Measurements from ENCODE around the gene RNASEH2A. TPM values are rescaled to one million over a fixed set of nuclear protein-coding genes. Genes with fewer than 3 reads are reported as not detected.
A peak's percentile ranks its signal among the peaks of the same experiment; 100 is the strongest.
"Not testable (repeated sequence)": the region's sequence is repeated elsewhere in the genome, so short reads cannot be mapped to it uniquely, and the experiment has no call there.

RNASEH2A gene
- total RNA-seq, 1 experiment from 2014 or later, result 31.1 TPM

DNA sequence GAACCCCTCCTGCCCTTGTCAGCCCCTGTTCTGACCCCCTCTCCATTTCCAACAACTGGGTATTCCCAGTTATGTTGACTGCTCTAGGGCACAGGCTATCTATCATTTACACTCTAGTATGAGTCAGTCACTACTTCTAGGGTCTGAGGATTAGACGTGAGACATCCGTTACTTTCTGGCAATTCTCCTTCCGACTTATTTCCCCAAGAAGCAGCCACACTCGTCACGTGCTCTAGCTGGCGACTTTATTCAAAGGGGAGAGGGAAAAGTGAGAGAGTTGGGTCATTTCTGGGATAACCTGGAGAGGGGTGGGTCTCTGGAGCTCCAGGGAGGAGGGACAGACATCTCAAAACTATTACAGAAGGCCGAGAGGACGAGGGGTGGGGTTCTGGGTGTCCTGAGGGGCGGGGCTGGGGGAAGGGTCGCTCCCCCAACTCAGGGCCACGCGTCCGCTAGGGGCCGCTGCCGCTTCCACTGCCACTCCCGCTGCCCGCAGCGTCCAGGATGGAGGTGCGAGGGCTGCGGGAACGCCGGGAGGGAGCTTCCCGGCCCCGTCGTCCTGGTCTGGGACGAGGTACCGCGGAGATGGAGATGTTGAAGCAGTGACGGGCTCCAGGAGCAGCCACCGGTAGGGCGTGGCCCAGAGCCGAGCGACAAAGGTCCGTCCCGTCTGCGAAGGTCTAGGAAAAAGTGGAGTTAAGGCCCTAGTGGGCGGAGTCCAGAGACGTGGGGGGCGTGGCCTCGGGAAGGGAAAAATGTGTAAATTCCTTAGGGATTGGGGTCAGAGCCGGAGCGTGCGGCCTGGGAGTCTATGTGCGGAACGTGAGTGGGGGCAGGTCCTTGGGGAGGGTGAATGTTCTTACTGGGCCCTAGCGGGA is 19.1 kb downstream of the RNASEH2A start:
- no peak for DNase-seq (ENCODE audit: extremely low read depth, low read depth)

DNA sequence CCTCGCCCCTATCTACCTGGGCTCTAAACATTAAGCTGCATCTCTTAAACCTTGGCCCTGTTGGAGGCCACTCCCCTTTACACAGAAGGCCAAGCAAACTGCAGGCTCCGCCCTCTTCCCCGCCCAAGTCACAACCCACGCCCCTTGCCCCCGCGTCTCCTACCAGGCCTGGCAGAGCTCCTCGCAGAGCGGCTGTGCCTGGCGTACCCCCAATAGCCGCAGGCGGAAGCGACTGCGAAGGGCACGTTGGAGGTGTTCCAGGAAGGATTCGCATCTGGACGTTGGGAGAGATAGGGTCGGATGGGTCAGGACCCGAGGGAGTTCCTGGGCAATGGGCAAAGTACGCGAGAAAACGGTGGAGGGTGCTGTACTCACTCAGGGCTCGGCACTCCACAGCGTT is 22.1 kb downstream of the RNASEH2A start:
- DNase-seq (ENCODE audit: extremely low read depth, low read depth), result no peak

DNA sequence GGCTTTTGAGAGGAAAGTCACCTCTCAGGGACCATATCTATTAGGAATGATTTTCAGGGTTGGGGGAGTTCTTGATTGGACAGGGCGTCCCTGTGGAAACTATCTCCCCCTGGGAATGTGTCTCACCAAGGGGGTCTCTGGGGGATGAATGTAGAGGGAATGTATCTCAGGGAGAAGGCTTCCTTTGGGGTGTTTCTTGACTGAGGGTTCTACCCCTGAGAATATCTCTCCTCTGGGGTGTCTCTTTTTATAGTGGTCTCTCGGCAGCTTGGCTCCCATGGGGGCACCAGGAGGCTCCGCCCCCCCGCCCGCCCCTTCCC is 27.0 kb downstream of the RNASEH2A start:
- no peak for DNase-seq (ENCODE audit: extremely low read depth, low read depth)

DNA sequence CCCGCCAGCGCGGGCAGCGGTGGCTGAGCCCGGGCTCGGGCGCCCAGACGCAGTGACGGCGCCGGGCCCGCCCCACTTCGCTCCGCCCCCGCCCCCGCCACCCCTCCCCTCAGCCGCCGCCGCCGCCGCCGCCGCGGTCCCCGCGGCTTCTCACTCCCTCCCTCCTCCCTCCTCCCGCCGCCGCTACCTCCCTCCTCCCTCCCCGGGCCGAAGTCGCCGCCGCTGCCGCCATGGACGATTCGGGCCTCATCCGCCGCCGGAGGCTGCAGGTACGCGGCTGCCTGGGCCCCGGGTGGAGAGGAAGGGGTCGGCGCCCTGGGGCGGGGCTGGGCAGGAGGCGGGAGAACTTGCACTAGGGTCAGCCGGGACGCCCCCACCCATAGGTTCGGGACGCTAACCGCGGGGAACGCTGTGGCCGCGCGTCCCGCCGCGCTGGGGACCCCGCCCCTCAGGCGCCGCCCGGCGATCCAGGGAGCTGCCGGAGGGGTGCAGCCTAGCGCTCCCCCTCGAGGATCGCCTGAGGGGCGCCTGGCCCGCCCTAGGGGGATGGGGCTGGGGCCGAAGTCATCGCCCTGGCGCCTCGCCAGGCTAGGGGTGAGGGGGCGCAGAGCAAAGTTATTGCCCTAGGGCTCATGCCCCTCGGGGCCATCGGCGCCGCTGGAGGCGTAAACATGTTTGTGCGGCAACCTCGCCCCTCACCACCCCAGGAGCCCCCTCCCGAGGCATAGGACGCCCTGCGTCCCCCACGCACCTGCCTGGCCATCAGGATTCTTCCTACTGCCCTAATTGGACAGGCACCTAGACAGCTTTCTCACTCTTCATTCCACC is 27.6 kb downstream of the RNASEH2A start:
- peak; percentile 20 for DNase-seq (ENCODE audit: extremely low read depth, low read depth)

DNA sequence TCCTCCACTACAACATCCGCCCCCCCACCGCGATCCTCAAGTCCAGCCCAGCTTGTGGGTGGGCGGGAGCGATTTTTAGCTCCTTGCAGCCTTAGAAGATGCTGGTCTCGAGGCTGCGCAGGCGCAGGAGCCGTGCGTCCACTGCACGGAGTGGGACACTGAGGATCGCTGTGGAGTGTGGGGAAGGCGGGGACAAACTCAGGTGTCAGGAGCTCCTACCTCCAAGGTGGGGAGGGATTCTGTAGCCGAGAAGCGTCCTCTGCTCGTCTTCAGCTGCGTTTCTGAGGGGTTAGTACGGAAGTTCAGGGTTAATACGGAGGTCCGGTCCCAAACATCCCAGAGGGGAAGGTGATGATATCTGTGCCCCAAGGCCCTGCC is 28.2 kb downstream of the RNASEH2A start, which contains the start of gene RTBDN:
TSS of gene RTBDN (minus strand) at position 14 of the 378 bp plus-strand sequence. CDS start 4,600 bp downstream, outside the sequence.
- no peak for DNase-seq (ENCODE audit: extremely low read depth, low read depth)

DNA sequence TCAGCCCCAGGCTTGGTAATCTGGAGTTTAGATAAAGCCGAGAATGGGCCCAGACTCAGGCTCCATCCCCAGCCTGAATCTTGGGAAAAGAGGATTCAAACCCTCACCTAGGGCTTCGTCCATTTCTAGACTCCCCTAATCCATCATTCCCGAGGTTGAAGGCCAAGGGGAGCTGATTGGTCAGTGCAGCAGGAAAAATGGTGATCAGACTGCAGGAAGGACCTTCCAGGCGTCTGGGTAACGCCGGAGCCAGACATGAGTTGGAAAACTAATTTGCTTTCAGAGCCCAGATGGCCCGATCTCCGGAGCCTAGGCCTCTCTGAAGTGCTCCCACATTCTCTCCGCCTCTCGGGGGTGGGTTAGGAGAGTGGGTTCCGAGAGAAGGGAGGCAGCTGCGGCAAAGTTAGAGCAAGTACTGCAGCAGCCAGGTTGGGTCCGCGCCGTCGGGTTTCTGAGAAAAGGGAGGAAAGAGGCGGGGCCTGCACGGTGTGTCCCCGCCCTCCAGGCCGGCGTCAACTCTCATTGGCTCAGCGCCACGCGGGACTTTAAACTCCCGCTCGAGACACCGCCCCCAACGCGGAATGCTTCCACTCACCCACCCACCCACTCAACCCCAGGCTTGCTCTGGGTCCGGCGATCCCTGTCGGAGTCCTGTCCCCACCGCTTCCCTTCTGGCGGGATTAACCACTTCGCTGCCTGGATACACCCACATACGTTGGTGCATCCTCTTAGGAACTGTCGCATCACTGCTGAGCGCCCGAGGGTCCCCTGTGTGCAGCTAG is 28.8 kb downstream of the RNASEH2A start:
- DNase-seq (ENCODE audit: extremely low read depth, low read depth), result no peak

DNA sequence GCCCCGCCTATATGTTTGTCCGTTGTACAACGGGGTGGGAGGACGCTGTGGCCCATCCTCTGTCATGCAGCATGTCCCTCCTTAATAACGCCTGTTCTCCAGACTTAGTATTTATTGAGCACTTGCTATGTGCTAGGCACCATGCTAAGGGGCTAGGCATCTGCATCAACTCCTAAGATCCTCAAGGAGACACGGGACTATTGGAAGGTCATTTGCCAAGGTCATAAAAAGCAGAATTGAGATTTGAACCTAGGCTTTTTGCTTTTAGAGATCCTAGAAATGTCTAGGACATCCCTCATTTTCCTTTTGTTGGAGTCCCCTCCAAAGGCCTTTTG is 30.1 kb downstream of the RNASEH2A start:
- DNase-seq (ENCODE audit: extremely low read depth, low read depth), result no peak

DNA sequence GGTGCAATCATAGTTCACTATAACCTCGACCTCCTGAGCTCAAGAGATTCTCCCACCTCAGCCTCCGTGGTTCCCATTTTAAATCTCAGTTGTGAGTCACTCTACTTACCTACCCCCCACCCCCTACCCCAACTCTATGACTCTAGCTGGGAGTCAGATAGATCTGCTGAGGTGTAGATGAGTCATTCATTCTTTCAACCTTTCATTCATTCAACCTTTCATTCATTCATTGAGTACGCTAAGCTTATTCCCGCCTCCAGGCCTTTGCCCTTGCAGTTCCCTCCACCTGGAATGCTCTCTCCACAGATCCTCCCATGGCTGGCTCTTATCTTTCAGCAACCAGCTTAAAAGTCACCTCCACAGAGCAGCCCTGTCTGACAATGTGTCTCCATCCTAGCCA is 30.8 kb downstream of the RNASEH2A start:
- no peak for DNase-seq (ENCODE audit: extremely low read depth, low read depth)

DNA sequence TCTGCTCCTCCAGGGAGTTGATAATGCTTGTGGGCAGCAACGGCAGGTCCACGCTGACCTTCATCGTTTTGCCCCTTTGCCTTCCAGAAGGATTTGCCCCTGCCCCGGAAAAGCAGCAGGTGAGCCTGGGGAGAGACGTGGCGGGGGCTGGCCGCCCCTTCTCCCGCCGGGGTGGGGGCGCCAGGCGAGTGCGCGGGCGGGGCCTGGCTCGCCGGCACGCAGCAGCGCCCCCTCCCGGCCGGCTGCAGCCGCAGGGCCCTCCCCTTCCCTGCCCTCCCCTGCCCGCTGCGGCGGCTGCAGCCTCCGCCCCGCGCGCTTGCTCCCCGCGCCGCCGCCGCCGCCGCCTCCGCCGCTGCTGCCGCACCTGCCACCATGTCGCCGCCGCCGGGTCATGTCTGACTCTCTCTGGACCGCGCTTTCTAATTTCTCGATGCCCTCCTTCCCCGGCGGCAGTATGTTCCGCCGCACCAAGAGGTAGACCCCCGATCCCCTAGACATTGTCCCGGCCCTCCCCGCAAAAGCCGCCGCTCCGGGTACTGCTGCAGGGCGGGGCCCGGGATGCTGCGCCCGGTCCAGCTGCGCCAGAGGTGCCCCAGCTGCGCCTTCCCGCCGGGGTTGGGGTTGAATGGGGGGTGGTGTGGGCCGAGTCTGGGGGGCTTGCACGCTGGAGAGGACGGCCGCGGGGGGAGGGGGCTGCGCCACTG is 31.9 kb downstream of the RNASEH2A start, which contains the start of gene MAST1:
TSS of gene MAST1 (plus strand) at position 334 of the 704 bp plus-strand sequence. CDS start at position 392, 58 bp downstream.
- DNase-seq (ENCODE audit: extremely low read depth, low read depth), result peak; percentile 24

DNA sequence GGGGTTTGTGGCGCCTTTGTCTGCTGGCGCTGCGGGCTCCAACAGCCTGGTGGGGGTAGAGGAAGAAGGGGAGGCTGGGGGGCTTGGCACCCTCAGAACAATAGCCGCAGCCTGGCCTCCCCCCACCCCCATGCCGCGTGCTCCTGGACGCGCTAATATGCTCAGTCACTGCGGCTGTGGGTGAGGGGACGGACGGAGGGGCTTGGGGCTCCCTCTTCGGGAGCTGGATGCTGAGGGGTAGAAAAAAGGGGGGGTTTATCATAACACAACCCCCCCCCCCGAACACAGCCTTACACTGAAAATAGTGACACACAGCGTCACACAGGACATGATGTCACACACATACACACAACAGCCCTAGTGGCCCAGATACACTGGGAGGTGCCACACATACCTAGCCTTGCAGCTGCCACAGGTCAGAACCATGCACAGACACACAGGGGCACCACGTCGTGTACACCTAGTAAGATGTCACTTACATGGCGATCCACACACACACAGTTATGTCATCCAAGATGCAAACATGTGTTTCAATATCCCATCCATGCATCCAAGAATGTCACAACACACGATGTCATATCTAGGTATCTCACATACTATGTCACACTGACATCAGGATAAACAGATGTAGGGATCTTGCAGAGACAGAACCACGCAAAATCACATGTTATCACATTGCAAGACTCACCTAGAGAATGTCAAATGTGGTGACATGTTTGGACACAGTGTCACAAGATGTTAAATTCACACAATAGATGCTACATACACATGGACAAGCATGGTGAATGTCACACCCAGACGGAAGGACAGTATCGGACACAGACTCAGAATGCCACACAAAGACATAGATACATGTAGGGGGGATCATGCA is 32.7 kb downstream of the RNASEH2A start:
- DNase-seq (ENCODE audit: extremely low read depth, low read depth), result no peak

DNA sequence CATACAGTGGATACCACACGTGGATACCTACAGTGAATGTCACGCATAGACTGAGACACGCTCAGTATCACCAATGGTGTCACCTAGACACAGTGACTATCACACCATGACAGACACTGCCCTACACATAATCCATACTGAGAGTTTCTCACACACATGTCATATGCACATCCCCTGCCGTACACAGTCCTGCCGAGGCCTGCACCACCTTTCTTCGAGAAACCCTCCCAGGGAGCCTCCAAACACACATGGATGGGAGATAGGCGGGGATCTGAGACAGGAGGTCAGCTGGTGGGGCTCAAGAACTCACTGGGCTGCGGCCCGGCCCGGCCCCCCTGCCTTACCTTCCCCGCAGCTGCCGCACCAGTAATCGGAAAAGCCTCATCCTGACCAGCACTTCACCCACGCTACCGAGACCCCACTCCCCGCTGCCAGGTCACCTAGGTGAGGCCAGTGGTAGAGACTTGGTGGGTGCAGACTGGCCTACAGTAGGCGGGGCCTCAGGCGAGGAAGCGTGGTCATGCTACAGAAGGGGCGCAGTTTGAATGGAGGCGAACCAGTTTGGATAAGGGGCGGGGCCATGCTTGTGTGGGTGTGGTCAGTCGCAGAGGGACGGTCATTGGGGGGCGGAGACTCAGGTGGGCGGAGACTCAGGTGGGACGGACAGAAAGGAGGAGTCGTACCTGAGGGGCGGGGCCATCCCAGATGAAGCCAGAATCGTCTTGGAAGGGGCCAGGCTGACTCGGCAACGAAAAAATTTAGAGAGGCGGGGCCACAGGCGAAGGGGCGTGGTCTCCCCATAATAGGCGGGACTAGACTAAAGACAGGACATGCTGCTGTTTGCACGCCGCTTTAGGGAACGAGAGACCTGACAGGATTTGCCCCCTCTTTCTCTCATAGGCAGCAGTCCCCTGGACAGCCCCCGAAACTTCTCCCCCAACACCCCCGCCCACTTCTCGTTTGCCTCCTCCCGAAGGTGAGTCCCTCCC is 34.0 kb downstream of the RNASEH2A start:
- peak; percentile 49 for DNase-seq (ENCODE audit: extremely low read depth, low read depth)

DNA sequence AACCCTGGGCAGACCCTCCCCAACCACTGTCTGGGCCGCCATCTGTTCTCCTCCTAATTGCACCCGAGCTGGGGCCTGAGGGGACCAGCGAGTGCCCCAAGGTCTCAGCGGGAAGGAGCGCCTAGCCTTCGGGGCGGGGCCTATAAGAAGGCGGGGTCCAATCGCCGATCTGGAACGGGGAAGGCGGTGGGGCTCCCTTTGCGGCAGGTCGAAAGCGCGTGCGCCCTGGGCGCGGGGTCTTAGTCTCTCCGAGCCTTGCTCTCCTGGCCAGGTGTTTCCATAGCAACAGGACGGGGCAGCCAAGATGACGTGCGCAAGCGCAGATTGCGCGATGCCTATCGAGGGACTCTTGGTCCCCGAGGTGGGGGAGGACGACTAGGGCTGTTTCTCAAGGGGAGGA is 34.7 kb downstream of the RNASEH2A start:
- no peak for DNase-seq (ENCODE audit: extremely low read depth, low read depth)

DNA sequence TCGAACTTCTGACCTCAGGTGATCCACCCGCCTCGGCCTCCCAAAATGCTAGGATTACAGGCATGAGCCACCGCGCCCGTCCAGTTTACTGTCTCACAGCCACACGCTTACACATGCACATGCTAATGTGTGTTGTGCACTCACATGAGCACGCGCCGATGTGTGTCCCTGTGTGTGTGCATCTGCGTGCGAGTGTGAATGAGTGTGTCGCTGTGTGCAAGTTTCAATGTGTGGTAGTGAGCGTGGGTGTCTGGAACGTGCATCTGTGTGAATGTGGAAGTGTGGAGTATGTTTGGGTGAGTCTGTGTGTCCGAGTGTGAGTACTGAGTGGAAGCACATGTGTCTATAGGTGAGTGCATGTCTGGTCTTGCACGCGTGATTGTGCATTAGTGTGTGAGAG is 36.1 kb downstream of the RNASEH2A start:
- DNase-seq (ENCODE audit: extremely low read depth, low read depth), result no peak

DNA sequence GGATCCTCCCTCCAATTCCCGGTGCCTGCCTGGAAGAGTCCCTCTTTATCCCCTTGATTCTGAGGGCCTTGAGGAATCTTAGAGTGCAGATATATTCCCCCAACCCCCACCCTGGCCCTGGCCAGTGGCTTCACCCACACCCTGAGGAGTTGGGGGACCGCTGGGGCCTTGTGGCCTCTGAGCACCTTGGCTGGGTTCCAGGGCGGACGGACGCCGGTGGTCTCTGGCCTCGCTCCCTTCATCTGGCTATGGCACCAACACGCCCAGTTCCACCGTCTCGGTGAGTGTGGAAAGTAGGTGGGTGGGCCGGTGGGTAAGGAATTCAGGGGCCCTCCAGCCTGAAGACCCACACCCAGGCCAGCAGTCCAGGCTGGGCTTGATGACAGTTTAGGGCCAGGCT is 36.9 kb downstream of the RNASEH2A start:
- DNase-seq (ENCODE audit: extremely low read depth, low read depth), result no peak

DNA sequence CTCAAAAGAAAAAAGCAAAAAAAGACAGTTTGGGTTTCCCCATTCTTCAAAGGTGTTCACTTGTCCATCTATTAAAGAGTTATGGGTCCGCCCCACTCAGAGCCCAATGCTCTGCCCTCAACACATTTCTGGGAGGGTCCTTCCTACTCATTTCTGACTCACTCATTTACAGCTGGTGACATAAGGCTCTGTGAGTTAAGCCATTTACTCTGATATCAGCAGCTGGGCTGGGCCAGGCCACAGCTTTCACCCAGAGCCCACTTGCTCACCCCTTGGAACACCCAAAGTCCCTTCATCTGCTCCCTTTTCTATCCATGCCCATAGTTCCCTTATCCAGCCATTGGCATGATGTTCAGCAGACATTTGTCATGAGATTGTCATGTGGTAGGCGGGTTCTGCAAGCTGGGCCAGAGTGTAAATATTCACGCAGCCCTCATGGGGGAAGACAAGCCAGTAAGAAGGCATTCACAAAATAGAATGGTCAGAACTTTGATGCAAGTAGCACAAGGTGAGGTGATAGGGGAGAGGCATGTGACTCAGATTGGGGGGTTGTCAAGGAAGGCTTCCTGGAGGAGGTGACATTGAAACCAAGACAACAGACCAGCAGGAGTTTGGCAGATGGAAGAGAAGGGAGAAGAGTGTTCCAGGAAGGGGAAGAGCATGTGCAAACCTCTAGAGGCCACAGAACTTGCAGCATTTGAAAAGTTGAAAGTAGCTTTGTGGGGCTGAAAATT is 37.8 kb downstream of the RNASEH2A start:
- DNase-seq (ENCODE audit: extremely low read depth, low read depth), result no peak

DNA sequence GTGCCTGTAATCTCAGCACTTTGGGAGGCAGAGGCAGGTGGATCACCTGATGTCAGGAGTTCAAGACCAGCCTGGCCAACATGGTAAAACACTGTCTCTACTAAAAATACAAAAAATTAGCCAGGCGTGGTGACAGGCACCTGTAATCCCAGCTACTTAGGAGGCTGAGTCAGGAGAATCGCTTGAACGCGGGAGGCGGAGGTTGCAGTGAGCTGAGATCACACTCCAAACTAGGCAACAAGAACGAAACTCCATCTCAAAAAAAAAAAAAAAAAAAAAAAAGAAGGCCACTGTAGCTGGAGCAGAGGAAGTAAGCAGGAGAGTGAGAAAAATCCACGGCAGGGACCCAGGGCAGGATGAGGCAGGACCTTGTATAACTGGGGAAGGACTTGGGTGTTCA is 40.2 kb downstream of the RNASEH2A start:
- not testable (repeated sequence) for DNase-seq (ENCODE audit: extremely low read depth, low read depth)
